NCI-H510A treated with DMSO at 0.1 percent for 48 hours (cell line): ENCODE data around the gene GRIN2A.

Experiments used
- DNase-seq: peaks from one replicate; lab custom pipeline; 2025; lab: John Stamatoyannopoulos, UW

Gene GRIN2A

GRCh38 chr16:9859701-9860327, 322.4 kb downstream of the GRIN2A start:
- no peak for DNase-seq

DNA sequence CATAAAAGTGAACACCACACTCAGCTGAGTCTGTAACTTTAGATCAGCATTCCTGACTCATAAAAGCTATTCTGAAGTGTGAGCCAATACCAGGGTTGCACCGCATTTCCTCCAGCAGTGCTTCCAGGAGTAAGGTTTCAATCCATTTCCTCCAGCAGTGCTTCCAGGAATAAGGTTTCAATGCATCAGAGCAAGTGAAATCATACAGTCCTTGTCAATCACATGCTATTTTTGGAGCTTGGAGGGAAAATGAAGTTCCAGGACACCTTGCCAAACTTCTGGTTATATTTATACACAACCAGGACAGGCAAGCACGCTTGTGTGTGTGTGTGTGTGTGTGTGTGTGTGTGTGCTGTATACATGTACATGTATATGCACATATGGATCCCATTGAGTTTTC, 327.6 kb downstream of the GRIN2A start:
- DNase-seq: no peak

DNA sequence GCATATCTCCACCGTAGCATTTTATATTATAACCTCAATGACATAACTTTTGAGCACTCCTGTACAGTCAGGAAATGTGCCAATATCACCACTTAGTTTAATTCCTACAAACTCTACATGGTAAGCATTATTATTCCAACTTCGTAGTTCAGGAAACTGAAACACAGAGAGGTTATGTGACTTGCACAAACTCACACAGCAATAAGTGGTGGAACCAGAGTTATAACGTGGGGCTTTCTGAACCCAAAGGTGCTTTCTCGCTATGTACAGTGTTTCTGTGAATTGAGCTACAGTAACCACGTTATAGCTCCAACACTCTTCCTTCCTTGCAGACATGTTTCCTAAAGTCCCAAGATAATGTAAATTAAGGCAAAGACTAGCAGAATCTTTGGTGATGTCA, 330.2 kb downstream of the GRIN2A start:
- no peak for DNase-seq

DNA sequence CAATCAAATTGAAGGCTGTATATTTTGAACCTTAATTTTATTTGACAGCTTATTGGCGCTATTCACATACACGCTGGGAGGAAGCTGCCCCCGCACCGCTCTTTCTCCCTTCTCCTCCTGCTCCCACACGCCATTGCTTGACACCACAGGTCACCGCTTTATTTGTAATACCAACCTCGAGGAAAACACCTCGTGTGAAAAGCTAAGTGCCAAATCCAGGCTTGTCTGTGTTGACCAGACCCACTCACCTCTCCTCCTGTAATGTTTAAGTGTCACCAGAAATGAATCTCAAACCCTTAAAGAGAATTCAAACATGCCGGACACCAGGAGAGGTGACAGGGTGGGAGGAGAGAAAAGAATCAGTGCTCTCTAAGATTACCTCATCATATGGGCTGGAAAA, 331.4 kb downstream of the GRIN2A start:
- no peak for DNase-seq

DNA sequence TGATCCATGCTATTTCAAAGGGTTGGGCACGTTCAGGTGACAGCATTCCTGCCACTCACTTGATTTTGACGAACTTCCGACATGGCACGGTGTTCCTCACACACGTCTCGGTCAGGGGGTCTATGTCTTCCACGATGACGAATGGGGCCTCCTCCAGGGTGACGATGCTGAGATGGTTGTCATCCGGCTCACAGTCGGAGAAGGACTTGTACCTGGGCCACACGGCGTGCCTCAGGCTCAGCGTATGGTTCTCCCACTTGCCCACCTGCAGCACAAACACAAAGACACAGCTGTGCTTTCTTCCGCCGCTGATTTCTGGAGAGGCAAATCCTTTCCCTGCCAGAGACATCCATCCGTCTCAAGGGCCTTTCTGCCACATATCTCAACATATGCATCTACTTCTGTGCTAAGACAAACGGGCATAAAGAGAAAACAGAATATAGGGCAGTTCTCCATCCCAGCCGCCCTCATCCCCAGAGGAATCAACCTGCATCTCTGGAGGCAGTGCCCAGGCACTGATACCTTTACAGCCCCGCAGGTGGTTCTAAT, 332.5 kb downstream of the GRIN2A start:
- no peak for DNase-seq

DNA sequence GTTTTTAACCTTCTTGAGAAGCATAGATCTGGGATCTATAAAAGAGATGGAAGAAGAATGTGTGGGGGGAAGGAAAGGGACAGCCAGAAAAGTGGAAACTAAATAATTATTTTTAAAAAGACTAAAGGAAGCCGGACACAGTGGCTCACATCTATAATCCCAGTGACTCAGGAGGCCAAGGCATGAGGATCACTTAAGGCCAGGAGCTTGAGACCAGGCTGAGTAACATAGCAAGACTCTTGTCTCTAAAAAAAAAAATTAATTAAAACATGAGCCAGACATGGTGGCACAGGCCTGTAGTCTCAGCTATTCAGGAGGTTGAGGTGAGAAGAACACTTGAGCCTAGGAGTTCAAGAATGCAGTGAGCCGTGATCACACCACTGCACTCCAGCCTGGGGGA, 335.1 kb downstream of the GRIN2A start:
- no peak for DNase-seq

- no peak for DNase-seq
These were observed 335.7 kb downstream of the GRIN2A start for GRCh38 chr16:9846362-9847099.

DNA sequence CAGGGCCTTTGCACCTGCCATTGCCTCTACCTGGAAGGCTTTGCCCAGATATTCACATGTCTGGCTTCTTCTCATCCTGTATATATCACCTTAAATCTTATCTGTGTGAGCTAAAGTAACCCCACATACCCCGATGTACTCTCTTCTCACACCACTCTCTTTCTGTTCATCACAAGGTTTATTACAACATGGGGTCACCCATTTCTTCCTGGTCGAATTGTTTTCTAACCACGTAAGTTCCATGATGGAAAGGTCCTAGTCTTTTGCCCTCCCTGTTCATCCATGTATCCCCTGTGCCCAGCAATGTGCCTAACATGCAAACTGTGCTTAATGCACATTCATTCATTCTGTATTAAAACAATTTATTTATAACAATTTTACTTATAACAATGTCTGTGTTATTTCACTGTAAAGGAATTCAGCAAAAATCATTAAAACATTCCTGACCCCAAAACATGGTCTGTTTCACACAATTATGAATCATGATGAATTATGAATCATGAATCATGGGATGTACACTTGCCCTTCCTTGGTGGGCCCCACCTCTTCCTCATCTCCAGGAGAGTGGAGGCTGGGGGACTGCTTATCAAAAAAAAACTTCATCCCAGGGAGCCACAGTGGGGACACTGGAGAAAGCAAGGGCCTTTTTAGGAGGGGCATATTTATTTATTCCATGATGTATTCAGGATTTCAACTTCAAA, 336.4 kb downstream of the GRIN2A start:
- no peak for DNase-seq

GRCh38 chr16:9844361-9844760, 337.9 kb downstream of the GRIN2A start:
- DNase-seq: no peak

- no peak for DNase-seq
These were observed 338.7 kb downstream of the GRIN2A start for GRCh38 chr16:9843424-9844018.

DNA sequence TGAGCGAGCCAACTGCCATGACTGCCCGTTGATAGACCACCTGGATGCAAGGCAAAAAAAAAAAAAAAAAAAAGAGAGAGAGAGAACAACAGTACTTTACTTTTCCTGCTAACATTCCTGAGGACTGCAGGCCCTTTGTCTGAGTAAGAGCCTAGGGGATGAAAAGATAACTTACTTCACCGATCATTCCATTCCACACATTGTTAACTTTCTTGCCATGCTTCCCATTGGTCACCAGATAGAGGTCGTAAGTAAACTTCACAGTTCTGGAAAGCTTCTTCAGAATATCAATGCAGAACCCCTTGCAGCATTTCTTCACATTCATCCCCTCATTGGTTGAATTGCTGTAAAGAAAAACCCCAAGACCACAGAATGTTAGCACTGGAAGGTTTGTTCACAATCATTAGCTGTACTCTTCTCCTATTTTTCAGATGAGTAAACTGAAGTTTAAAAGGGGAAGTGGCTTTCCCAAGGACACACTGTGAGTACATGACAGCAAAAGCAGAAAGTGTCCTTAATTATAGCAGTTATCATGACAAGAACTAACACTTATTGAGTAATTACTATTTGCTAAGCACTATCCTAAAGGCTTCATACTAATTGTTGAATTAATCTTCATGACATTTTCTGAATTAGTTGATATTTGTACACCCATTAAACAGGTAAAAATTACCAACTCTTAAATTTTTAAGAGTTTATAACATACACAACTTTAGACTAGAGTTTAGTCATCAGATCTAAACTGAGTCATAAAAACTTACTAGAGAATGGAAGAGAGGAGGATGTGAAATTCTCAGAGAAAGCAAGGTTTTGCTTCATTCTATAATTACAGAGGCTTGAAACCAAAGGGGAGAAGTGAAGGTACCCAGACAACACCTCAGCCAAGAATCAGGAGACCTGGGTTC, 341.2 kb downstream of the GRIN2A start:
- no peak for DNase-seq

DNA sequence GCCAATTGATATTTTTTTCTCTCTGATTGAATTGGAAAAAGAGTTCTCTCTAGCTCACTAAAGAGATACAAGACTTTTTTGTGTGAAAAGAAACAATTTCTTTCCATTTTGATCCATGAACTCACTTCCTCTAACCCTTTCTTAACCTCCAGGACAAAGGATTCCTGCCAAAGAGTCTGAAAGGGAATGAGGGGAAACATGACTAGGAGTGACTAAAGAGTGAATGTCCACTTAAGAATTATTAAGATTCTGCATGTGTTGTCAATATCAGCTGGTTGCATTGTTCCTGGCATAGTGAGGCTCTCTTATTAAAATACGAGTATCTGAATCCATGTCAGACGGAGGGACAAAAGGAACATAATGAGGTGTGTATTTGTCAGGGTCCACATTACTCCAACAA, 344.7 kb downstream of the GRIN2A start:
- DNase-seq: no peak

GRCh38 chr16:9836118-9836736, 346.0 kb downstream of the GRIN2A start:
- DNase-seq: no peak

DNA sequence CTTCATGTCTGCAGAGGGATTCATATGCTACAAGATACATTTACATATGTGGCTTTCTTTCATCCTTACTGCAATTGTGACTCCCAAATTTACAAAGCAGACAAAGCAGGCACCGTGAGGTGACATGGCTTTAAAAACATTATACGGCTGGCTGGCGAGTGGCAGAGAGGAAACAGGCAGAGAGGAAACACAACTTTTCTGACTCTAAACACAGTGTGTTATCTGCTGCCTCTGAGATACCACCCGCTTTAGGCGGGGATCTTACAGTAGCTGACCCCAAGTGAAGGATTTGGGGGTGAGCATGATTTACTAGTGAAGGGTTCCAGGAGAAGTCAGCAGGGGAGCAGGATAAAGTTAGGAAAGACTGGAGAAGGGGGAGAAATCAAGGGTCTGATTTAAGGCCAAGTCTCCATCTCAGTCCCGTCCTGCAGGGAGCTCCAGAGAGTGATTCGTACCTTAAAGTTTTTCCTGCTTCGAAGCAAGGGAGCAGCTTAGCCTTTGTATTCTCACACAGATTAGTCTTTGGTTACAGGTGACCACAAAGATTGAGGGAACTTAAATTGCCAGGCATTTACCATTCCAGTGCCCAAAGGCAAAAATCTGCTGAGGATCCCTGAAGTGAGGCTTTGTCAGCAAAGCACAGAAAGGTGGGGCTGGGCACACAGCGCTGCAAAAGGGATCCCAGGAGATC, 355.0 kb downstream of the GRIN2A start:
- no peak for DNase-seq

DNA sequence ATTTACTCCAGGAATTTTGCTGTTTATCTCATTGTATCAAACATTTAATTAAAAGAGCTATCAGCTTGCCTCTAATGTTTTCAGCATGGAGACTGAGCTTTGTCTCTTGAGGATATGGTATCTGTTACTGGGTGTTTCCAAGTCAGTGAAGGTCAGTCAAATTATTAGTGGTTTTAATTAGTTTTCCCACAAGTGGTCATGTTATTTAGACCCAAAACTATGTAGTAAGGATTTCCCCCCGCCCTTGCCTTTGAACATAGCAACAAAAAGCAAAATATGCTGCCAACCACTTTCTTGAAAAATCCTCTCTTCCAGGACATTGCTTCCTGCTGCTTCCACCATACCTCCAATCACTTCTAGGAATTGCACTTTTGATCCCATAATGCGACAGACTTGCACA, 355.6 kb downstream of the GRIN2A start:
- DNase-seq: no peak

DNA sequence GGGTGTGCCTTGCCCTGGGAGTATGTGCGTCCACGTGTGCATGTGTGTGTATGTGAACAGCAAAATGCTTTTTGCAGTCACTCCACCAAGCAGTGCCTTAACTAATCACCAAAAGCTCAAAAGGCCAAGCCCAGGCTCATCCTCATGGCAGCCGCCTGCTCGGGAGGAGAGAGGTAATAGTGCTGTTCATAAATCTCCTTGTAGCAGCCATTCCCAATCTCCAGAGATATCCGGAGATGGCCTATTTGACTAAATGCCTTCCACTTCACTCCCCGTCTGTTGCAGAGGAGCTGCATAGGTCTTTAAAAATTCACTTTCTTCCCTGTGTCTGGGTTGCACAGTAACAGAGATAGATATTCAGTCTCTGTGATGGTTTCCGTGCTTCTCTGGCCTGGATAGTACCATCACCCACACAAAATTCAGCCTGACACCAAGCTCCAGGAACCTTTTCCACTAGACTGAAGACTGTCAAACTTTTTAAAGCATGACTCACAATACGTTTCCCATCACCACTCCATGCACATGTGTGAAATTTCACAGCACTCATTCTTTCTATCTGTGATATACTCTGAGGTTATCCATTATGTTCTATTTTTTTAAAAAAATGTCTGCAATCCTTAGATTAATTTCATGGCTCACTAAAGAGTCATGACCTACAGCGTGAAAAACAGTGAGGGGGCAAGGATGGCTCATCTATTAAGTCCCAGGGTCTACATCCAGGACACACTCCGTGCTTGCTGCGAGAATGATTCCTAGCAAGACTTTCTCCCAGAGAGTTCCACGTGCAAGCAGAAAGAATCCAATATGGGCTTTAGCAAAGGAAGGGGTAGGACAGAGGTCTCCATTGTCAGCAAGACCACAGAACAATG, 357.8 kb downstream of the GRIN2A start:
- DNase-seq: no peak

DNA sequence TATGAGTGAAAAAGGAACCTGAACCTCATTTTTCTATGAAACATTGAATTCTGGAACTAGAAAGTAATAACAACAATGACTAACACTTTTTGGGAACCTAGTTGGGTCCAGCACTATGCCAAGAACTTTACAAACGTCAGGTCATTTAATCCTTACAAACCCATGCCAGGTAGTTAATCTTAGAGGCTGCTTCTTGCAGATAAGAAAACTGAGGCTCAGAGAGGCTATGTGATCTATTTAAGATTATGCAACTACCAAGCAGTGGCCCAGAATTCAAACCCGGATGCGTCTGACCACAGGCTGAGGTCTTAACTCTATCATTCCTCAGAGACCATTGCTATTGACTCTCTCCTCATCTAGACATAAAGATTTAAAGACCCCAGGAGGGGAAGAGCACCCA, 358.7 kb downstream of the GRIN2A start:
- no peak for DNase-seq

- no peak for DNase-seq
These were observed 360.3 kb downstream of the GRIN2A start for GRCh38 chr16:9821970-9822369.

DNA sequence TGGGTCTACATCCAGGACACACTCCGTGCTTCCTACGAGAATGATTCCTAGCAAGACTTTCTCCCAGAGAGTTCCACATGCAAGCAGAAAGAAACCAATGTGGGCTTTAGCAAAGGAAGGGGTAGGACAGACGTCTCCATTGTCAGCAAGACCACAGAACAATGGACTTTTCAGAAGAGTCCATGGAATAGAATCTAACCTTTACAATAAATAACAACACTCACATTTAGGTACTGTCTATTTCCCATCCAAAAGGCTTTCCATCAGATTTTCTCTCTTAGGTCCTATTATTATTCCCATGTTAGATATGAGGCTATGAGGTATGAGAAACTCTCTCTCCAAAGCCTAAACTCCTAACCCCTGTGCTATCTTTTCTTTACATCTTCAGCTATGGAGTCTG, 360.9 kb downstream of the GRIN2A start:
- DNase-seq: no peak
